ENCODE results near the gene WDR31.

DNA sequence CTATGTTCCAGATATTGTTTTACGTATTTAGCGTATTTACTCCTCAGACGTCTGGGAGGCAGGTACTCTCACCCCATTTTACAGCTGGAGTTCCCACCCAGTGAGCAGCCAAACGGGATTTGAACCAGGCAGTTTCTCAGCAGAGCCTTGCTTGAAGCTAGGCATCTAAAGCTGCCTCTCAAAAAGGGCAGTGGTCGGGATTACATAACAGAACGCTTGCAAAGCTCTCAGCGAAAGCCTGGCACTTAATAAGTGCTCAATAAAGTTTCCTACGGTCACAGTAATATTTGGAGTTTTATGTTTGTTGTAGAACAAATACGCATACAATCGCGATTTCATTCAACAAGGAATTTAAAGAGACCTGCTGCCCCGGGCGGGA, 9.0 kb upstream of the WDR31 start:
- TF ChIP-seq CTCF (IDR thresholded peaks at IDR 0.05) (no peak), POLR2A (IDR thresholded peaks at IDR 0.05) (no peak)
